GDM1 (cell line): ENCODE data around the gene OSBPL3.
"Not testable (repeated sequence)": the region's sequence is repeated elsewhere in the genome, so short reads cannot be mapped to it uniquely, and the experiment has no call there.

Source experiments
- DNase-seq: peaks from one replicate; lab custom pipeline; 2025; lab: John Stamatoyannopoulos, UW

Gene OSBPL3

GRCh38 chr7:24920451-24921361 is 59.3 kb downstream of the OSBPL3 start:
- no peak for DNase-seq

- no peak for DNase-seq
Measured at GRCh38 chr7:24917510-24918239, 62.3 kb downstream of the OSBPL3 start.

GRCh38 chr7:24916463-24917040 is 63.4 kb downstream of the OSBPL3 start:
- no peak for DNase-seq

DNA sequence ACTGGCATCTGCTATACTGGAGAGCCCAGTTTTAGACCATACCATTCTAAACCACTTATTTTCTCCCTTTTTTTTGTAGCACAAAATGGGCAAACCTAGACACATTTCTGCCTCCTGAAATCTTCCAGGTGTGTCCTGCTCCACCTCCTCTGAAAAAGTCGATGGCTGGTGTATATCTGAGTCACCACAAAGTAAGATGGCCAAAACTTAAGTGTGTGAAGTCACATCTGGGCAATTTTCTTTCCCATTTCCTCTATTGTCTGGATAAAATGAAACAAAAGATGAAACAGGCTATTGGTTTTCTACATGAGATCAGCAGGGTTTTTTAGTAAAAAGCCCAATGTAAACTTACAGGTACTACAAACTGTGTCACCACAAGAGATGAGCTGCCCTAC is 65.5 kb downstream of the OSBPL3 start:
- DNase-seq = no peak

DNA sequence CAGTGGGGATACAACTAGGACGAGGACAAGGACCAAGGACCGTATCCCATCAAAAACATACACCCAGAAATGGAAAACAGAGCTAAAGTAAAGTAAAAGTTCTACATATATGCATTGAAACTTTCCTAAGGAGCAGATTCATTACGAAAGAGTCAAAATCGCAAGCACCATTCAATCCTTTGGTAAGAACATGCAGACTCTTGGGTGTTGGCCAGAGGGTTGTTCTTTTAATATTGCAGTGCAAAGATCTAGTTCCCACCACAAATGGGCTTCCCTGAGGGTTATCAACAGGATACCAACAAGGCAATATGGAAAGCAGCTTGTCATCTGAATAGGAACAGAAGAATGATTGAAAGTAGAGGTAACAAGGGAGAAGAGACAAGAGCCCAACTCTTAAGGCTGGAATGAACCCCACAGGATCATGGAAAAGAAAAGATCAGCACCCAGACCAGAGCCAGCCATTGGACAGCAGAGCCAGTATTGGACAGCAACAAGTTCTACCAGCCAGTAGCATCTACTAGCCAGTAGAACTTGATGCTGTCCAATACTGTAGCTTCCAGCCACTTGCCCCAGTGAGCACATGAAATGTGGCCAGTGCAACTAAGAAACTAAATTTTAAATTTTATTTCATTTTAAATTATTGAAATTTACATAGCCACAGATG is 66.0 kb downstream of the OSBPL3 start:
- no peak for DNase-seq

- no peak for DNase-seq
Measured at GRCh38 chr7:24912874-24913514, 67.0 kb downstream of the OSBPL3 start.

DNA sequence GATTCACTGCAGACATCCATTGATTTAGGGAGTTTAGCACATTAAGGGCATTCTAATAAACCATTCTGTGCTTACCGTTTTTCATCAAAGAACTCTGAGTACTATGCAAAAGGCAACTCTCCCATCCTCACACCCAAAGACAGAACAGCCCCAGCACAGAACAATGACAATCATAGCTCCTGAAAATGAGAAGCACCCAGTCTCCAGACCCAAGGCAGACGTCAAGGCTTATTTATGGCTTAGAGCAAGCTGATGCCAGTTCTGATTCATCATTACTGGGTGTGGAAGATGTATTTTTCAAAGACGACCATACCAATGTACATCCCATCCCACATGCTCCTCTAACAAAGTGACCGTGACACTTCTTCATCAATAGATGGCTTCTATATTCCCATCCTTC is 67.6 kb downstream of the OSBPL3 start:
- no peak for DNase-seq

DNA sequence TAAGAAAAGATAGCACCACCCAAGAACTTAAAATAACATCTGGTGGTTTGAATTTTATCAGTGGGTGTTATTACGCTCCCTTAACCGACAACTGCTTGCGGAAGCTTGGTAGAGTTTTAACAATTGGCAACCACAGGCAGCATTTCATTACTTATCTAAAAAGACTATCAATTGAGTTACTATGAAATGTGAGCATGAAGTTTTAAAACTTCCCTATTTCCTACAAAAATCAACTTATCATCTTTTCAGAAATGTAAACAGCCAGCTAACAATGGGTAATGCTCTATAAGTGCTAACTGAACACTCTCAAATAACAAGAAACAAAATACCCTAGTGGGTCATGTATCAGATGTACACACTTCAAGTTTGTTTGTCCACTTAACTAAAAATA is 68.8 kb downstream of the OSBPL3 start:
- DNase-seq = peak; percentile 56

DNA sequence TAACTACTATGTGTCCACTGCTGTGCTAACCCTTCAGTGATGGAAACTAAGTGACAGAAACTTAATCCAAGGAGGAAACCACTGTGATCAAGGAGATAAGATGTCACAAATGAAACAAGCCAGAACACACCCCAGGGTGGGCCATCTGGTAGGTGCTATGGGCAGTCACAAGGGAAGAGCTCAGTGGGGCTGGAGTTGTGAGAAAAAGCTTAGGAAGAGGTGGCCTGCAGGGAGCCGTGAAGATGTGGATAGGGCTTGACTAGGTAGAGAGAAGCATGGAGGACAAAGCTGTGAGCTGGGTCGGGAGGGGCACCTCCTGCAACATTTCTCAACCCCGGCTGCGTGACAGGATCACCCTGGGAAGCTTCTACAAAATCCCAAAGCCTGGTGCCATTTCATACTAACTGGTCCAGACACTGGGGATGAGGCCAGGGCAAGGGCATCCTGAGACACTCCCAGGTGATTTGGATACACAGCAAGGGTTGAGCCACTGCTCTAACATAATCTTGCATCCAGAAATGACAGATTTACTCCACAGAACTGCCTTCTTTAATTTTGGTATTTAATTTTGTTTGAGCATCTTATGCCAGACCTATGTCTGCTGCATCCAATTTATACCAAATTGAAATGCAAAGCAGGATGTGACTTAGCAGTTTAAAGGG is 69.3 kb downstream of the OSBPL3 start:
- DNase-seq = no peak

- no peak for DNase-seq
Measured at GRCh38 chr7:24908727-24909126, 71.3 kb downstream of the OSBPL3 start.

- no peak for DNase-seq
Measured at GRCh38 chr7:24908166-24908565, 71.8 kb downstream of the OSBPL3 start.

DNA sequence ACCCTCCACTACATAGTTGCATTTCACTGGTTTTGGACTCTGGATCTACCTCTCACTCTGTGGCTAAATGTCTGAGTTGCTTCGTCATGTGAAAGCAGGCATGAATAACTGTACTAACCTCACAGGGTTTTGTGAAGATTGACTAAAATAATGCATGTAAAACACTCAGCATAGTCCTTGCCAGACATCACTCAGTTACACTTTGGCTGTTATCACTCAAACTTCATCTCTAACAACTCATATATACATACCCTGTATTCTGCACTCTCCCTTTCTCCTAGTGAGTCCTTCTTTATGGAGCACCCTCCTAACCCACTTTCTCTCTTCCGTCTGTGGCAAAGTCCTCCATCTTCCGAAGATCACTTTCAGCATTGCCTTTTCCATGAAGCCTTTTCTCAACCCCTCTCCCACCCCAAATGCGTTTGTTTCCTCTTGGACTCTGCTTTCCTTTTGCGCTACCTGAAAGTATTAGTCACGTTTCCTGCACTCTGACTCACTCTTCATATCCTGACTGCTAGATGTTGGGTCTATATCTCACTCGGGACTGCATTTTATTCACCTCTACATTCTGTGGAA is 72.6 kb downstream of the OSBPL3 start:
- no peak for DNase-seq

DNA sequence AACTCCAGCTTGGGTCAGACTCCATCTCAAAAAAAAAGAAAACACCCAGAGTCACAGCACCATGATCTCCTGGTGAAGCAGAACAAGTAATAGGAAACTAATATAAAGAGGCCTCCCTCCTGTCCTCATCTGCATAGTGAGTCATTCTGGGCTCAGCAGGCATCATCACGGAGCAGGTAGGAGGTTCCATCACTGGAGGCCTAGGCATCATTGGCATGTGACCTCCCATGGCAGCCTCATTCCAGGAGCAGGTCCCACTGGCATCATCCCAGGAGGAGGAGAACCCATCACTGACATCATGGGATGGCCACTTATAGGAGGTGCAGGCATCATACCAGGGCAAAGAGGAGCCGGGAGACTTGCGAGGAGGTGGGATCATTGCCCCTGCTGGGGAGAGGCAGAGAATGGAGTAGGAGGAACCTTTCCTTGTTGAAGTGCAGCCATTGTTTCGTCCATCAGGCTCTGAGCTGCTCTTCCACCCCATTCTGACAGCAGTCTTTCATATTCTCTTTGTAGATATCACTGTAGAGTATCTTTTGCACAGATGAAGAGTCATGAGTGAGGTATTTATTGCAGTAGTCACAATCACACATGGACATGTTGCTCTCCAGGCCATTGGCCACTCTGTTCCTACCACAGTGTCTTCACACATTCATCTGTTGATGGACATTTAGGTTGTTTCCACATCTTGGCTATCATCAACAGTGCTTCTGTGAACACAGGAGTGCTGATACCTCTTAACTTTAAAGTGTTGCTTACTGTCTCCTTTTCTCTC is 73.8 kb downstream of the OSBPL3 start:
- no peak for DNase-seq

DNA sequence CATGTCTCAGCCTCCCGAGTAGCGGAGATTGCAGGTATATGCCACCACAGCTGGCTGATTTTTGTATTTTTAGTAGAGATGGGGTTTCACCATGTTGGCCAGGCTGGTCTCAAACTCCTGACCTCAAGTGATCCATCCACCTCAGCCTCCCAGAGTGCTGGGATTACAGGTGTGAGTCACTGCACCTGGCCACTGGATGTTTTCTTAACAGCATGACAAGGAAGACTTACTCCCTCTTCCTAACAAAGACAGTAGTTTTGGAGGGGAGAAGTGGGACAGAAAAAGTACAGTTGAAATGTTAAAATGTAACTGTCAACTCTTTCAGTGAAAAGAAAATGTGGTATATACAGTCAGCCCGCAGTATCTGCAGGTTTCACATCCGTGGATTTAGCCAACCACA is 76.0 kb downstream of the OSBPL3 start:
- DNase-seq = not testable (repeated sequence)

DNA sequence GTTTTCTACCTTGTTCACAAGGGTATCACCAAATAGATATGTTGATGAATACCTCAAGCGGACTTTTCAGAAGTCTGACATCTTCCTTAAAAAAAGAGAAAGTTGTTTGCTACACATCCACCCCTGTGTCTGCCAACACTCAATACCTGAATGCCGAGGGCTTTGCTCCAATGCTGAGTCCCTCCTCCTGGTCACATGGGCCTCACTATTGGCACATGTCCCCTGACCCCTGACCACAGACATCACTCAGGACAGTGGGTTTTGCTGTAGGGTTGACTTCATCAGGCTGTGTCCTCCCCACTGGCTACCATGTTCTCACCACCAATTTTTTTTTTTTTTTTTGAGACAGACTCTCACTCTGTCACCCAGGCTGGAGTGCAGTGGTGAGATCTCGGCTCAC is 76.4 kb downstream of the OSBPL3 start:
- DNase-seq = no peak

DNA sequence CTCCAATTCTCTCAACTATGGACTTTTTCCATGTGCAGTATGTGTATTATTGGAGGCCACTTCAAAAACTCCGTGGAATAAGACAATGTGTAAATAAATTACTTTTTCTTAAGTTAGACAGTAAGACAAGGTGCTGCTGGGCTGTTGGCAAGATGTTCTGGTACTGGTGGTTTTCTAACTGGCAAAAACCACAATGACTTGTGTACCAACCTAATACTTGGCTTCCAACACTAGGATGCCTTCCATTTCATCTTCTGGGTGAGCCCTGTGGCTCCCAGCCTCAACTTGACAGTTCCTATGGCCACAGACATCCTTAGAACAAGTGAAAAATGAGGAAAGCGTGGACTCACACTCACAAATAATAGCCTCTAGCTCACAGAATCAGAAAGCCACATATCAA is 77.0 kb downstream of the OSBPL3 start:
- no peak for DNase-seq

GRCh38 chr7:24902276-24902675 is 77.7 kb downstream of the OSBPL3 start:
- no peak for DNase-seq

GRCh38 chr7:24899905-24900304 is 80.1 kb downstream of the OSBPL3 start:
- DNase-seq = no peak

DNA sequence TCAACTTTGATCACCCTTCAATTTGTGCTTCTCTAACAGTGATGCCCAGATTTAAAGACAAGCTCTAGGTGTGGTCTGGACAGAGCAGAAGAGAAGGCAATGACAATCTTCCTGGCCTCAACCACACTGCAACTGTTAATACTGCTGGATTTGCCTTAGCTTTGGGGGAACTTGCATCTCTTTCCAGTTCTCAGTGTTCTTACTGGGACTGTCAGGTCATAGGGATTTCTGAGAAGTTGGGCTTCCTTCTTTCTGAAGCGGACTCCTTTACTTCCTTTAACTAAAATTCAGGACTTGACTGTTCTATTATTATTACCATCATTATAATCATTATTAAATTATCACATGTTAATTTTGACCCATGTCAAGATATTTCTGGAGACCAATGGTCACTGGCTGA is 80.8 kb downstream of the OSBPL3 start:
- no peak for DNase-seq

DNA sequence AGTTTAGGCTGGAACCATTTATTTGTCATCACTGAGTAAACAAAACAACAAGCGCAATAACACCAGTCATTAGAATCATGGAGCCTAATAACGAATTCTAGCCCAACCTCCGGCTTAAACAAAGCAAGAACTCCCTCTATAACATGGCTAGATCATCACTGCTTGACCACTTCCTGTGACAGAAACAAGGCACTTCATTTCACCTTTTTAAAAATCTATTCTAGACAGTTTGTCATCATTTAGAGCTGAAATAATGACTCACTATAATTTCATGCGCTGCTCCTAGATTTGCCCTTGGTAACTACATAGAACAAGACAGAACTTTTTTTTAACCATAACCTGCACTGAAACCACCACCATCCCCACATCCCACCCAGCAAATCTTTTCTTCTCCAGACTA is 81.3 kb downstream of the OSBPL3 start:
- DNase-seq = no peak
